HG03060 (cell line): Measurements from ENCODE around the gene MBP.

Experiments
- ATAC-seq: cut with Tn5 transposase; IDR thresholded peaks from one replicate; pipeline ENCODE4 v1.9.1; 2021; ENCODE audit warnings: low read depth, moderate number of reproducible peaks; ENCODE audit not compliant: unreplicated experiment

Gene MBP

GRCh38 chr18:77135339-77136075, 2.9 kb upstream of the MBP start:
- no peak for ATAC-seq

- ATAC-seq: no peak
Measured at GRCh38 chr18:77134611-77135010, 2.0 kb upstream of the MBP start.

GRCh38 chr18:77133835-77134496, 1.4 kb upstream of the MBP start:
- no peak for ATAC-seq

- ATAC-seq: no peak
Measured at GRCh38 chr18:77133051-77133834, 660 bp upstream of the MBP start.

- ATAC-seq: no peak
Measured at GRCh38 chr18:77131652-77132368, 773 bp downstream of the MBP start.

GRCh38 chr18:77131100-77131651, 1.4 kb downstream of the MBP start:
- ATAC-seq: no peak

- no peak for ATAC-seq
Measured at GRCh38 chr18:77130229-77131099, 2.1 kb downstream of the MBP start.

- no peak for ATAC-seq
Measured at GRCh38 chr18:77129150-77129551, 3.4 kb downstream of the MBP start.

- peak; percentile 49 for ATAC-seq
Measured at GRCh38 chr18:77127769-77128671, 4.6 kb downstream of the MBP start.

GRCh38 chr18:77124452-77124922, 8.1 kb downstream of the MBP start:
- peak; percentile 32 for ATAC-seq

- no peak for ATAC-seq
Measured at GRCh38 chr18:77123320-77124231, 9.0 kb downstream of the MBP start.

GRCh38 chr18:77121523-77121922, 11.1 kb downstream of the MBP start:
- ATAC-seq: no peak

- no peak for ATAC-seq
Measured at GRCh38 chr18:77119851-77120491, 12.6 kb downstream of the MBP start.

- no peak for ATAC-seq
Measured at GRCh38 chr18:77119101-77119850, 13.3 kb downstream of the MBP start.

- ATAC-seq: no peak
Measured at GRCh38 chr18:77118256-77119090, 14.1 kb downstream of the MBP start.
